A549 (cell line): ENCODE data around the gene KRTDAP. TPM values are rescaled to one million over a fixed set of nuclear protein-coding genes. Genes with fewer than 3 reads are reported as not detected.

Experiments used
- ATAC-seq, 2 experiments: fragments of 200-7000 bp in 1 of 2; fragments of >200 bp in 1 of 2; cut with Nextera tagmentation in 1 of 2; cut with Tn5 transposase in 1 of 2; 3 replicates each; pipeline versions ENCODE4 v1.8.0 to v1.9.1; 2018 to 2020; ENCODE audit warnings: mild to moderate bottlenecking in 1 of 2, moderate library complexity in 1 of 2
- CTCF ChIA-PET: fragments of 300-600 bp; sonication (Branson Sonifier 250); formaldehyde crosslinking; extraction: SDS; loops from one replicate; lab custom pipeline; 2021; ENCODE audit warnings: antibody characterized with exemption, inconsistent platforms; lab: Yijun Ruan, JAX
- POLR2A ChIA-PET: fragments of 350-600 bp; formaldehyde crosslinking; extraction: SDS; loops from one replicate; lab custom pipeline; 2021; ENCODE audit warnings: antibody characterized with exemption, inconsistent platforms; lab: Yijun Ruan, JAX
- DNase-seq, 2 experiments: peaks; one replicate each; pipeline versions ENCODE4 v3.0.0 to v3.0.0-alpha.2; 2011 to 2016; ENCODE audit warnings: low read depth in 1 of 2, low spot score in 1 of 2
- FAIRE-seq: peaks from 2 replicates; lab custom pipeline; 2011; peaks lifted over from hg19 to GRCh38; lab: Jason Lieb, UNC
- H3K27ac ChIP-seq, 2 experiments: fragments of >200 bp; sonication (Bioruptor Twin); formaldehyde crosslinking; 3 replicates each; pipeline ENCODE4 v1.5.1; 2016 to 2017
- H3K4me1 ChIP-seq: fragments of >200 bp; sonication (Bioruptor Twin); formaldehyde crosslinking; 3 replicates; pipeline ENCODE4 v1.6.1; 2016
- H3K4me2 ChIP-seq: fragments of >200 bp; sonication (Bioruptor Twin); formaldehyde crosslinking; 3 replicates; pipeline ENCODE4 v1.6.1; 2016
- H3K4me3 ChIP-seq: fragments of >200 bp; sonication (Bioruptor Twin); formaldehyde crosslinking; 3 replicates; pipeline ENCODE4 v1.5.1; 2016
- H3K9me3 ChIP-seq: fragments of >200 bp; sonication (Bioruptor Twin); formaldehyde crosslinking; 3 replicates; pipeline ENCODE4 v1.6.1; 2016
- CBX8 ChIP-seq: fragments of 200-600 bp; sonication (generic); IDR thresholded peaks from 2 replicates; pipeline ENCODE4 v1.6.1; 2016
- CTCF ChIP-seq: fragments of >200 bp; sonication (Bioruptor Twin); formaldehyde crosslinking; IDR thresholded peaks from 3 replicates; pipeline ENCODE4 v1.5.1; 2016
- GATA3 ChIP-seq: IDR thresholded peaks from 2 replicates; pipeline ENCODE4 v1.6.1; 2012; ENCODE audit warnings: borderline replicate concordance
- HOXB5 ChIP-seq: fragments of 250-450 bp; sonication (Bioruptor Pico); IDR thresholded peaks from 2 replicates; pipeline ENCODE4 v1.5.0; 2020; ENCODE audit warnings: mild to moderate bottlenecking, moderate library complexity
- JUN ChIP-seq, 2 experiments: fragments of >200 bp; sonication (Bioruptor Twin); formaldehyde crosslinking; IDR thresholded peaks; 2 replicates in 1 of 2; 3 replicates in 1 of 2; pipeline ENCODE4 v1.6.1; 2016 to 2017
- KDM1A ChIP-seq: fragments of 200-600 bp; sonication (generic); IDR thresholded peaks from 2 replicates; pipeline ENCODE4 v1.6.1; 2016; ENCODE audit warnings: low read depth, mild to moderate bottlenecking
- NR3C1 ChIP-seq: fragments of >200 bp; sonication (Bioruptor Twin); formaldehyde crosslinking; IDR thresholded peaks from 3 replicates; pipeline ENCODE4 v1.6.1; 2017
- PHF8 ChIP-seq: fragments of 200-600 bp; sonication (generic); IDR thresholded peaks from 2 replicates; pipeline ENCODE4 v1.6.1; 2016; ENCODE audit warnings: low read depth, mild to moderate bottlenecking, antibody characterized with exemption, moderate library complexity, borderline replicate concordance
- POLR2A ChIP-seq: IDR thresholded peaks from 2 replicates; pipeline ENCODE4 v1.6.1; 2012; ENCODE audit warnings: mild to moderate bottlenecking, low read length
- POLR2AphosphoS2 ChIP-seq: conservative IDR thresholded peaks from 2 replicates; pipeline ENCODE4 v1.6.1; 2012; ENCODE audit warnings: low read length, improper control_type of control experiment, inconsistent platforms
- RARB ChIP-seq: fragments of 250-450 bp; sonication (Bioruptor Pico); IDR thresholded peaks from 2 replicates; pipeline ENCODE4 v1.8.0; 2021; ENCODE audit warnings: mild to moderate bottlenecking, moderate library complexity
- RNF2 ChIP-seq: fragments of 200-600 bp; sonication (generic); IDR thresholded peaks from 2 replicates; pipeline ENCODE4 v1.6.1; 2016; ENCODE audit warnings: low read depth, mild to moderate bottlenecking, antibody characterized with exemption, moderate library complexity, borderline replicate concordance
- SMC3 ChIP-seq: fragments of >200 bp; sonication (Bioruptor Twin); formaldehyde crosslinking; IDR thresholded peaks from 3 replicates; pipeline ENCODE4 v1.6.1; 2018; ENCODE audit warnings: inconsistent platforms
- SREBF2 ChIP-seq: fragments of 450-650 bp; IDR thresholded peaks from 2 replicates; pipeline ENCODE4 v1.6.1; 2014; ENCODE audit warnings: mild to moderate bottlenecking, moderate library complexity
- TFCP2L1 ChIP-seq: fragments of 250-450 bp; sonication (Bioruptor Pico); IDR thresholded peaks from 2 replicates; pipeline ENCODE4 v1.5.0; 2021; ENCODE audit warnings: mild to moderate bottlenecking
- ZC3H11A ChIP-seq: fragments of 450-650 bp; IDR thresholded peaks from 2 replicates; pipeline ENCODE4 v1.6.1; 2014; ENCODE audit warnings: antibody characterized with exemption, mild to moderate bottlenecking
- ZNF302 ChIP-seq: fragments of 250-450 bp; sonication (Bioruptor Pico); IDR thresholded peaks from 2 replicates; pipeline ENCODE4 v1.9.0; 2021; ENCODE audit warnings: inconsistent platforms, mild to moderate bottlenecking, moderate library complexity
- WGBS: methylation state at CpG from one replicate; pipeline ENCODE4 v1.1.6; 2017; ENCODE audit errors: missing lambda C conversion rate; 5-methylcytosine and 5-hydroxymethylcytosine counted together
- polyA plus RNA-seq, 4 experiments: library from polyadenylated mRNA; depleted of rRNA in 3 of 4; stranded (reverse); fragments of >200 nt; fragmentation: RNase III in 1 of 4; extraction: RNeasy Plus Mini Kit Qiagen cat#74134 plus additional on column Dnase treatment in 1 of 4; gene quantifications; 2 replicates in 3 of 4; 3 replicates in 1 of 4; pipeline ENCODE4 v1.2.3, GENCODE V29; 2011 to 2017
- TF ChIP-seq, protein P1 (sequence below): IDR thresholded peaks from 2 replicates; pipeline ENCODE4 v1.6.1; 2012
- TF ChIP-seq, protein P2 (sequence below): fragments of >200 bp; sonication (Bioruptor Twin); formaldehyde crosslinking; IDR thresholded peaks from 3 replicates; pipeline ENCODE4 v1.6.1; 2016
- TF ChIP-seq, protein P3 (sequence below): fragments of 250-450 bp; sonication (Bioruptor Pico); IDR thresholded peaks from 2 replicates; pipeline ENCODE4 v1.5.0; 2021; ENCODE audit warnings: mild to moderate bottlenecking, moderate library complexity, borderline replicate concordance
- TF ChIP-seq, protein P4 (sequence below): fragments of 200-600 bp; sonication (generic); IDR thresholded peaks from 2 replicates; pipeline ENCODE4 v1.6.1; 2016; ENCODE audit warnings: antibody characterized with exemption, mild to moderate bottlenecking, moderate library complexity

KRTDAP gene
- polyA plus RNA-seq, 2 of the 4 experiments (the other 2 are of a cell fraction), result not detected

DNA sequence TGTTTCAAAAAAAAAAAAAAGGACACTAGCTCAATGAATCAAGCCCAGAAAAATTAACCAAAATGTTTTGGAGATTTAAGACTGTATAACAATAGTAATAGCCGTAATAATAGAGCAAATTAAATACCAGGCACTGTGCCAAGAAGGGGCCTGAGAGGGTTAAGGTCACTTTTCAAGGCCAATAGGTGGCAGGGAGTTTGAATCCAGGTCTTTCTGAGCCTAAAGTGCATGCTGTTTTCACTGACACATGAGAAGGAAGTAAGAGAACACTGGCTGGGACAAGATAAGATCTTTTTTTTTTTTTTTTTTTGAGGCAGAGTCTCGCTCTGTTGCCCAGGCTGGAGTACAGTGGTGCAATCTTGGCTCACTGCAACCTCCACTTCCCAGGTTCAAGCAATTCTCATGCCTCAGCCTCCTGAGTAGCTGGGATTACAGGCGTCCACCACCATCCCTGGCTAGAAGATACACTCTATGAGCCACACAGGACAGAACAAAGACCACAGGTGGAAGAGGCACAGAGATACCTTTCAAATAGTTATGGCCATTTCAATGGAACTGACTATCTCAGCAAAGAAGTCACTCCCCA, 34.6 kb downstream of the KRTDAP start:
- DNase-seq (no peak), FAIRE-seq (no peak), ATAC-seq (no peak)
- Histone ChIP-seq H3K4me3 (no peak overlapping the region), H3K4me1 (peaks cover 17% of the 10 kb centered on the region), H3K4me2 (no peak overlapping the region), H3K9me3 (no peaks in the 10 kb centered on the region), H3K27ac (no peak overlapping the region)
- POLR2A ChIA-PET, result interaction anchor here (0.6 kb wide), 1 partner anchor 150 kb away, joined by 5 read pairs; no protein-coding TSS in a partner anchor
- 66% methylated on average over 3 of the region's 3 CpGs for WGBS
- CTCF ChIA-PET, result interaction anchor here (0.9 to 8.5 kb wide), 4 partner anchors 15 to 55 kb away, joined by 3 to 67 read pairs (median 8); no protein-coding TSS in a partner anchor
- TF ChIP-seq TFCP2L1 (CRISPR knock-in tag) (no peak), PHF8 (no peak), RARB (CRISPR knock-in tag) (no peak)

DNA sequence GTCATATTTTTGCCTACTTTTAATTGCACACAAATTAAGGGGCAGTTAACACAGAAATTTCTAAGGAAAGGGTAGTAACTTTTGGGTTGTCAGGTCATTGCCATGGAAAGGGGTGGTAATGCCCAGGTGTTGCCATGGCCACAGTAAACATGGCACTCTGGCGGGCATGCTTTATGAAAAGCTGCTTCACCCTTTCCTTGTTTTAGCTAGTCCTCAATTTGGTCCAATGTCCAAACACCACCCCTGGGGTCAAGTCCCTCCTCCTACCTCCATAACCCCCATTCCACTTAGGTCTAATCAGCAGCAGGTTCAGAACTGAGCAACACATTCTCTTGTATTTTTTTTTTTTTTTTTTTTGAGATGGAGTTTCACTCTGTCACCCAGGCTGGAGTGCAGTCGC, 35.6 kb downstream of the KRTDAP start:
- DNase-seq (no peak), ATAC-seq (no peak), FAIRE-seq (peak; percentile 28)
- H3K4me3 ChIP-seq, result no peak overlapping the region
- H3K9me3 ChIP-seq, result no peaks in the 10 kb centered on the region
- no peak overlapping the region for H3K27ac ChIP-seq
- no peak overlapping the region for H3K4me2 ChIP-seq
- peaks cover 14% of the 10 kb centered on the region for H3K4me1 ChIP-seq
- POLR2A ChIA-PET, result no interaction called here
- 90% methylated on average over 2 of the region's 2 CpGs for WGBS
- CTCF ChIA-PET, result interaction anchor here (0.9 to 8.5 kb wide), 6 partner anchors 10 to 102 kb away, joined by 3 to 67 read pairs (median 8); no protein-coding TSS in a partner anchor
- TF ChIP-seq SMC3, result no peak
- TF ChIP-seq HOXB5 (CRISPR knock-in tag), result no peak
- no peak for TF ChIP-seq RNF2
- TF ChIP-seq KDM1A, result no peak
- TF ChIP-seq CTCF, result no peak
- TF ChIP-seq CBX8, result no peak
- TF ChIP-seq, protein P1, sequence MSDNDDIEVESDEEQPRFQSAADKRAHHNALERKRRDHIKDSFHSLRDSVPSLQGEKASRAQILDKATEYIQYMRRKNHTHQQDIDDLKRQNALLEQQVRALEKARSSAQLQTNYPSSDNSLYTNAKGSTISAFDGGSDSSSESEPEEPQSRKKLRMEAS, result no peak
- TF ChIP-seq ZC3H11A, result no peak
- no peak for TF ChIP-seq POLR2A
- TF ChIP-seq, protein P2, sequence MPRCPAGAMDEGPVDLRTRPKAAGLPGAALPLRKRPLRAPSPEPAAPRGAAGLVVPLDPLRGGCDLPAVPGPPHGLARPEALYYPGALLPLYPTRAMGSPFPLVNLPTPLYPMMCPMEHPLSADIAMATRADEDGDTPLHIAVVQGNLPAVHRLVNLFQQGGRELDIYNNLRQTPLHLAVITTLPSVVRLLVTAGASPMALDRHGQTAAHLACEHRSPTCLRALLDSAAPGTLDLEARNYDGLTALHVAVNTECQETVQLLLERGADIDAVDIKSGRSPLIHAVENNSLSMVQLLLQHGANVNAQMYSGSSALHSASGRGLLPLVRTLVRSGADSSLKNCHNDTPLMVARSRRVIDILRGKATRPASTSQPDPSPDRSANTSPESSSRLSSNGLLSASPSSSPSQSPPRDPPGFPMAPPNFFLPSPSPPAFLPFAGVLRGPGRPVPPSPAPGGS, result no peak
- no peak for TF ChIP-seq TFCP2L1 (CRISPR knock-in tag)
- no peak for TF ChIP-seq POLR2AphosphoS2
- TF ChIP-seq NR3C1, result no peak
- TF ChIP-seq GATA3, result no peak
- TF ChIP-seq JUN (IDR thresholded peaks at IDR 0.05), result no peak

DNA sequence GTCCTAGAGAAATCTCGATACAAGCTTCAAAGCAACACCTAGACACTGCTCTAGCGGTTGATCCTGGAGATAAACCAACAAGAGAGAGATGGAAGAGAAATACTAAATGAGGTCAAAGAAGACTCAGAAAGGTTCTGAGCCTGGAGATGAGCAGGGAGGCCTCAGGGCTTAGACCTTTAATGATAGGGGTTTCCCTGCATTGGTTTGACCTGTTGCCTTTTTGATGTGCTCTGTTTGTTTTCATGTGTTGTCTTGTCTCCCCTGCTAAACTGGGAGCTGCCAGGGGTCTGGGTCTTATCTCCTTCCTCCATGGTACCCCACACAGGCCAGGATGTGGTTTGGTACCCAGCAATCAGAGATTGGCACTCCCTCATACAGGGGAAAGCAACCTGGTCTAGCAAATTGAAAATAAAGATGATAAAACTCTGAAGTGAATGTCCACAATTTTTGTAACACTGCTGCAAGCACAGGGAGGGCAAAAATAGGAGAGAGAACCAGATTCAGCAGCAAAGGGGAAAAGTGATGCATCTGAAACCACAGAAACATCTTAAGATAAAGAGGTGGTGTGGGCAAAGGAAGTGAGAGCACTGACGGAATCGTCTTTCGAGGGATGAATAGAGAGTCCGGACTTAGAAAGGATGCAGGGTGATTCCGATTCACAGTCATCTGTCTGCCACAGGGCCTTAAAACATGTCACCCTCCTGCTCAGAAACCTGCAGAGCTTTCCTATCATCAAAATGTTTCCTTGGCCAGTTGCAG, 38.7 kb downstream of the KRTDAP start:
- DNase-seq (no peak), FAIRE-seq (no peak), ATAC-seq (no peak)
- CTCF ChIA-PET, result interaction anchor here (0.7 to 6.0 kb wide), 9 partner anchors 9 to 195 kb away, joined by 3 to 25 read pairs (median 5); no protein-coding TSS in a partner anchor
- no peak overlapping the region for H3K4me3 ChIP-seq
- no peak overlapping the region for H3K4me2 ChIP-seq
- no peak overlapping the region for H3K27ac ChIP-seq
- WGBS, result 66% methylated on average over 7 of the region's 7 CpGs
- no peaks in the 10 kb centered on the region for H3K4me1 ChIP-seq
- POLR2A ChIA-PET, result interaction anchor here (0.6 kb wide), 1 partner anchor 8 kb away, joined by 3 read pairs; no protein-coding TSS in a partner anchor
- TF ChIP-seq GATA3 (no peak), ZNF302 (no peak), HOXB5 (CRISPR knock-in tag) (no peak), SREBF2 (no peak)
- TF ChIP-seq, protein P3, sequence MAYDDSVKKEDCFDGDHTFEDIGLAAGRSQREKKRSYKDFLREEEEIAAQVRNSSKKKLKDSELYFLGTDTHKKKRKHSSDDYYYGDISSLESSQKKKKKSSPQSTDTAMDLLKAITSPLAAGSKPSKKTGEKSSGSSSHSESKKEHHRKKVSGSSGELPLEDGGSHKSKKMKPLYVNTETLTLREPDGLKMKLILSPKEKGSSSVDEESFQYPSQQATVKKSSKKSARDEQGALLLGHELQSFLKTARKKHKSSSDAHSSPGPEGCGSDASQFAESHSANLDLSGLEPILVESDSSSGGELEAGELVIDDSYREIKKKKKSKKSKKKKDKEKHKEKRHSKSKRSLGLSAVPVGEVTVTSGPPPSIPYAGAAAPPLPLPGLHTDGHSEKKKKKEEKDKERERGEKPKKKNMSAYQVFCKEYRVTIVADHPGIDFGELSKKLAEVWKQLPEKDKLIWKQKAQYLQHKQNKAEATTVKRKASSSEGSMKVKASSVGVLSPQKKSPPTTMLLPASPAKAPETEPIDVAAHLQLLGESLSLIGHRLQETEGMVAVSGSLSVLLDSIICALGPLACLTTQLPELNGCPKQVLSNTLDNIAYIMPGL (CRISPR knock-in tag), result no peak
- TF ChIP-seq, protein P4, sequence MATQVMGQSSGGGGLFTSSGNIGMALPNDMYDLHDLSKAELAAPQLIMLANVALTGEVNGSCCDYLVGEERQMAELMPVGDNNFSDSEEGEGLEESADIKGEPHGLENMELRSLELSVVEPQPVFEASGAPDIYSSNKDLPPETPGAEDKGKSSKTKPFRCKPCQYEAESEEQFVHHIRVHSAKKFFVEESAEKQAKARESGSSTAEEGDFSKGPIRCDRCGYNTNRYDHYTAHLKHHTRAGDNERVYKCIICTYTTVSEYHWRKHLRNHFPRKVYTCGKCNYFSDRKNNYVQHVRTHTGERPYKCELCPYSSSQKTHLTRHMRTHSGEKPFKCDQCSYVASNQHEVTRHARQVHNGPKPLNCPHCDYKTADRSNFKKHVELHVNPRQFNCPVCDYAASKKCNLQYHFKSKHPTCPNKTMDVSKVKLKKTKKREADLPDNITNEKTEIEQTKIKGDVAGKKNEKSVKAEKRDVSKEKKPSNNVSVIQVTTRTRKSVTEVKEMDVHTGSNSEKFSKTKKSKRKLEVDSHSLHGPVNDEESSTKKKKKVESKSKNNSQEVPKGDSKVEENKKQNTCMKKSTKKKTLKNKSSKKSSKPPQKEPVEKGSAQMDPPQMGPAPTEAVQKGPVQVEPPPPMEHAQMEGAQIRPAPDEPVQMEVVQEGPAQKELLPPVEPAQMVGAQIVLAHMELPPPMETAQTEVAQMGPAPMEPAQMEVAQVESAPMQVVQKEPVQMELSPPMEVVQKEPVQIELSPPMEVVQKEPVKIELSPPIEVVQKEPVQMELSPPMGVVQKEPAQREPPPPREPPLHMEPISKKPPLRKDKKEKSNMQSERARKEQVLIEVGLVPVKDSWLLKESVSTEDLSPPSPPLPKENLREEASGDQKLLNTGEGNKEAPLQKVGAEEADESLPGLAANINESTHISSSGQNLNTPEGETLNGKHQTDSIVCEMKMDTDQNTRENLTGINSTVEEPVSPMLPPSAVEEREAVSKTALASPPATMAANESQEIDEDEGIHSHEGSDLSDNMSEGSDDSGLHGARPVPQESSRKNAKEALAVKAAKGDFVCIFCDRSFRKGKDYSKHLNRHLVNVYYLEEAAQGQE, result no peak
- no peaks in the 10 kb centered on the region for H3K9me3 ChIP-seq
